Fibroblast of skin of right quadriceps (primary cell): Measurements from ENCODE around the gene SLC37A3.

Experiments used
- DNase-seq: peaks from one replicate; pipeline ENCODE4 v3.0.0-alpha.2; 2013

The SLC37A3 gene

DNA sequence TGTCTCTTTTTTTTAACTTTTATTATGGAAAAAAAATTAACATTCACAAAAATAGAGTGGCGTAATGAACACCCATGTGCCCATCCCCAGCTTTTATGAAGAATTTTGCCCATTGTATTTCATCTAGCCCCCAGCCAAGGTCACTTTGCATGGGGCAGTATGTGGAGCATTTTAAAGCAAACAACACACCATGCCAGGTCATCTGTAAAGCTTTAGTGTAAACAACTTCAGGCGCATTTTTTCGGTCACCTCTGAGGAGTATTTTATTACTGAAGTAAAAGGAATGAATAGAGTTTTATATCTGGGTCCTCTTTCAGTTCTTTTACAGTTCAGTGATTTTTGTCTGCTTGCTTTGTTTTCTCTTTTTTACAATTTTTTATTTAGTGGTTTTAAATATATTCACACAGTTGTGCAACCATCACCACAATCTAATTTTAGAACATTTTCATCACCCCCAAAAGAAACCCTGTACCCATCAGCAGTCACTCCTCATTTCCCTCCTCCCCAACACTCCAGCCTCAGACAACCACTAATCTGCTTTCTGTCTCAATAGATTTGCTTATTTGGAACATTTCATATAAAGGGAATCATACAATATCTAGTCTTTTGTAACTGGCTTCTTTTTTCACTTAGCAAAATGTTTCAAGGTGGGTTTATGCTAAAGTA lies 87.9 kb downstream of the SLC37A3 start:
- DNase-seq: peak; percentile 18

DNA sequence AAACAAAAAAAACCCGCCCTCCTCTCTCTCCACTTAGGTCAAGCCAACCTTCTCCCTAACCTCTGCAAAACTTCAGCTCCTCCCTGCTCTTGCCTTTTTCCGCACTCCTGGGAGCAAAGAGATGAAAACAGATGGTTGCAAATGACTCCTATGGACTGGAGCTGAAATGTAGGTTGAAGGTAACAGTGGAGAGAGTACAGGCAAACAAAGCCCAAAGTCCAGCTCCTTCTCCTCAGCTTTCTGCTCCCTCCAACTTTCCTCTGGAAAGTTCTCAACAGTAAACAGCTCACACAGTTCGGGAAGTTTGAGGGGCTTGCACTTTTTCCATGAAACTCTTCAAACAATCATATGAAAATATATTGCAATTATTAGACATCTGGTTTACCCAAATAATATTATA lies 90.3 kb downstream of the SLC37A3 start:
- no peak for DNase-seq

DNA sequence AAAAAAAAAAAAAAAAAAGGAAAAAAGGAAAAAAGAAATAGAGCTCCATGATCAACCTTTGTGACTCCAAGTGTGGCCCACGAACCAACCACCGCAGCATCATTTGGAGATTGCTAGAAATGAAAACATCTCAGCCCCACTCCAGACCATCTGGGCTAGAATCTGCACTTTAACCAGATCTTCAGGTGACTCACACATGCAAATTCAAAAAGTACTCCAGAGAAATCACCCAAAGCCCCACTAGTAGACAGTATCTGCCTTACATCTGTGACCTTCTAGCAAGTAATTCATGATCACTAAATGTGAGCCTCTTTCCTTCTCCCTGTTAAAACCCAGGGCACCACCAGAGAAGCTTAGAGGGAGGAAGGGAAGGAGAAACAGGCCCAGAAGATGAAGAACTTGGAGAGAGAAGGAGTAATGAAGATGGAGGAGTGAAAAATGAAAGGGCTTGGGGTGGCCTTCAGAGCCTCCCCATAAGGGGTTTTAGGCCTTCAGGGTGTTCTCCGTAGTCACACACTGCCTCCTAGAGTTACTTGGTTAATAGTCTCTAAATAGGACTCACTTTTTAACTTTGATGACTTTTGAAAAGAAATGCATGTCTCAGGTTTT lies 94.0 kb downstream of the SLC37A3 start:
- no peak for DNase-seq

DNA sequence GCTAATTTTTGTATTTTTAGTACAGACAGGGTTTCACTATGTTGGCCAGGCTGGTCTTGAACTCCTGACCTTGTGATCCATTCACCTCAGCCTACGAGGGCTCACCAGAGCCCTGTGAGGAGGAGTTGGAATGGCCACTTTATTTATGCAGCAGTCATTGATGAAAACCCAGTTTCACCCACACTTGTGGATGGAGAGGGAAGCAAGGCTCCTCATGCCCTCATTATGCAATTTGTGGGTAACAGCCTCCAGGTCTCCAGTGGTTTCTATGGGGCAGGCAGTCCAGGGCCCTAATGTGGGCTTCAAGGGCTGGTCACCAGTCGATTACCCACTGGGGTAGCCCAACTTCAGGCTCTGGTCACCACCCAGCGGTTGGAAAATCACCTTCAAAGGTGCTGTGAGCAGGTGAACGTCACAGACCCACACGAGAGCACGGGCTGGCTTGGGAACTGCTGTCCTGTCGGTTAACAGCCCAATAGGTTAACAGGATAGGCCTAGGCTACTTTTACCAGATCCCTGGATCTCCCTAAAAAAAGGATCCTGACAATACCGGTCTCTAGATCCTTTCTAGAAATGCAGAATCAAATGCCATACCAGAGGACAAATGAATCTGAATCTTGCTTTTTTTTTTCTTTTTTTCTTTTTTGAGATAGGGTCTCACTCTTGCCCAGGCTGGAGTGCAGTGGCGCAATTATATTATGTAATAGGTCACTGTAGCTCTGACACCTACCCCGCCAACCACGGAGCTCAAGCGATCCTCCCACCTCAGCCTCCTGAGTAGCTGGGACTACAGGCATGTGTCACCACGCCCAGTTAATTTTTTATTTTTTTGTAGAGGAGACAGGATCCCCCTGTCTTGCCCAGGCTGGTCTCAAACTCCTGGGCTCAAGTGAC lies 97.8 kb downstream of the SLC37A3 start:
- DNase-seq: no peak

DNA sequence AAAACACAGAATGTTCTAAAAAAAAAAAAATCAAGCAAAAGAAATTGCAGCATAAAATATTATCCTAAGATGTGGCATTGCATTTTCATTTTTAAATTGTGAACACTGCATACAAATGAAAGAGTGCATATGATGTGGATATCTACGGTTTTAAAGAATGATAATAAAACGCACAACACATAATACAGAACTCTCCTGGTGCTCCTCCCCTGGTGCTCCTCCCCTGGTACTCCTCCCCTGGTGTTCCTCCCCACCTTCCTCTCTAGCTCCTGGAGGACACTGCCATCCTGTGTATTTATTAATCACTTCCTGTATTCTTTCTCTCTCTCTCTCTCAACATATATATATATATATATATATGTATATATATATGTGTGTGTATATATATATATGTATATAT lies 100.1 kb downstream of the SLC37A3 start:
- no peak for DNase-seq

DNA sequence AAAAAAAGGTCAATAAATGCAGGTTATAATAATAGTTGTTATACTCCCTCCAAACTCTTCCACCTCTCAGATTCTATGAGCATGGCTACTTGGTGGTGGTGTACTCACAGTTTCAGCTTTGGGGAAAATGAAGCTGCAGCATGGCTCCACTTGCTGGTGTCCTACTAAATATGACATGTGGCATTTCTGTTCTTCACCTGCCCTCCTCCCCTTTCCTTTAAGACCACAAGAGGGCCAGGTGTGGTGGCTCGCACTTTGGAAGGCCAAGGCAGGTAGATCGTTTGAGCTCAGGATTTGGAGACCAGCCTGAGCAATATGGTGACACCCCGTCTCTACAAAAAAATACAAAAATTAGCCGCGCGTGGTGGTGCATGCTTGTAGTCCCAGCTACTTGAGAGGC lies 101.1 kb downstream of the SLC37A3 start:
- DNase-seq: no peak

DNA sequence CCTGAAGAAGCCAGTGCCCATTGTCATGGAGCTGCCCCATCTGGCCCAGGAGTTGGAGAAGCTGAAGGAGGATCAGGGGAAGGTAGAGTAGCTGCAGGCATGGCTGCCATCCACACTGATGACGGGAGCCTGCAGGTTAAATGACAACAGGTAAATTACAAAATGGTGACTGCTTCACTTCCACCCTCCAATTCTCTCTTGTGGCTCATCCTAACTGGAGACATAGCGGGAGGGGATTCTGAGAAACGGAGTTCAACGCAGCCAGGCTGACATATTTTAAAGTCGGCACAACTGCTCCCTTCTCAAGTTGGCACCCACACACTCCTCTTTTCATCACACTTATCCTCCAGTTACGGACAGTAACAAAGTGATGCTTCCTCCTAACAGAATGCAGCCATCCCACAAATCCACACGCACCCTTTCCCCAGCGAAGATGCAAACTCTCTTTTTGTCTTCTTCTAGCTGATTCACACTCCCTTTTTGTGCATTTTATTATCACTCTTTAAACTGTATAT lies 103.0 kb downstream of the SLC37A3 start:
- DNase-seq: no peak

DNA sequence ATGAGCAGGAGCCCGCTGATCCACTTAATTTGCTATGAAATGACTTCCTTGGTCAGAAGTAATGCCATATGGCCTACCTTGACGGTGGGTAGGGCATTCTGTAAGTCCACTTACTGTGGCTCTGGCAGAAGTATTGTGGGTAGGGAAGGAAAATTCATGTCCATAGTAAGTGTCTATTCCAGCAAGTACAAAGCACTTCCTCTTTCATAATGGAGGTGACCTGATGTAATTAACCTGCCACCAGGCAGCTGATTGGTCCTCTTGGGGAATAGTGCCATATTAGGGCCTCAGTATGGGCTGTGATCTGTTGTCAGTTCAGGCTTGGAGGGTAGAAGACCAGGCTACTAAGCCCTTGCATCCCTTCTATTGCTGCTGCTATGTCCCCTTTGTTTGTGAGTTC lies 103.9 kb downstream of the SLC37A3 start:
- DNase-seq: no peak

DNA sequence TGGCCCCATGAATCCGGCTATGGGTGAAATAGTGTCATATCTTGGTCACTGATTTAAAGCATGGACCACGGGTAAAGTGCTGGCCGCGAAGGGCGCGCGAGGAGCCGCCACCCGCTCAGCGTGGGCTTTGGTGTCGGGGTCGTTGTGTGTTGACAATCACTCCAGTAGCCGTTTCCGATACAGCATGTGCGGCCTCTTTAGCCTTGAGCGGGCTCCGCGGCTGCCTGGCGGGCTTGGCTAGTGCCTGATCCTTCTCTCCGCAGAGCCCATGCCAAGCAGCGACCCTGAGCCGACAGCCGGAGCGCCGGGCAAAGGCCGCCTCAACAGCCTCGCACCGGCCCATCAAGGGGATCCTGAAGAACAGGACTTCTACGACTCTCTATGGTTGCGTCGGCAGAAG lies 105.9 kb downstream of the SLC37A3 start:
- no peak for DNase-seq

DNA sequence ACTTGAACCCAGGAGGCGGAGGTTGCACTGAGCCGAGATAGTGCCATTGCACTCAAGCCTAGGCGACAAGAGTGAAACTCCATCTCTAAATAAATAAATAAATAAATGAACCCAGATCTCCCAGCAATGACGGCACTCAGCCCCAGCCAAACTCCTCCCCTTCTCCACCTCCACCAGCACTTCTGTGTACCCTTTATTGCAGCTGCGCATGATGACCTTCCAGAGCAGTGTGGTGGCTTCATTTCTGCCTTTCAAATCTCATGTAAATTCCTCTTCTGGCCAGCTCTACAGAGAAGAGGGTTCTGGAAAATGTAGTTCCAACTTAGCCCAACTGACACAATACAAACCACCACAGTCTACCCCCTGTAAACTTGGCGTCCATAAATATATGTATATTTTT lies 108.5 kb downstream of the SLC37A3 start:
- no peak for DNase-seq

DNA sequence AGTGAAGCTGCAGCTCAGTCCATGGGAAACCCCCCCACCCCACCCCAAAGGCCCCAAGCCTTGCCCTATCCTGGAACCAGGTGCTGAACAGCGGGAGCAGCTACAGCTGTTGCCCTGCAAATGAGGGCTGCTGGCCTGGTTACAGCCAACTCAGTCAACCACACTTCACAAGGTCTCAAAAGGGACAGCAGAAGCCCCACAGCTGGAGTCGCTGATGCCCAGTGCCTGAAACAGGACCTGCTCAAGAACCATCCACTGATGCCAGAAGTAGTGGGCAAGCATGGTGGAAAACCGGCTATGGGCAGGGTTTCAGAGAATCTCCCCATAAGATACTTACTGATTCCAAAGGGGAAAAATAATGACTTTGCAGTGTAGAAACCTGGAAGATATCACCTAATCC lies 110.3 kb downstream of the SLC37A3 start:
- no peak for DNase-seq

DNA sequence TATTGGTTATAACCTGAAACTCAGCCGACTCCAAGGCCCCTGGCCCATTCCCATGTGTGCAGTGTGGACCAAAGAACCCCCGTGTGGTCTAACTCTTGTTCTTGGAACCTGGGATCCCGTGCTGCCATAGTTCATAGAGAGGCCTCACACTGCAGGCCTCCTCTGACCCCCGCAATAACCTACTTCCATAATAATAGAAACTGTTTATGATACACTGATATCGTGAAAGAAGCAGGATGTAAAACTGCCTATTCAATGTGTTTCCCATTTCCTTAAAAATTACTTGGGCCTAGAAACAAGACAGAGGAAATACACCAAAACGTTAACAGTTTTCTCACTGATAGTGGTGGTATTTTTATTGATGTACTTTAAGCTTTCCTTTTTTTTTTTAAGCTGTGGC lies 112.4 kb downstream of the SLC37A3 start:
- DNase-seq: no peak

DNA sequence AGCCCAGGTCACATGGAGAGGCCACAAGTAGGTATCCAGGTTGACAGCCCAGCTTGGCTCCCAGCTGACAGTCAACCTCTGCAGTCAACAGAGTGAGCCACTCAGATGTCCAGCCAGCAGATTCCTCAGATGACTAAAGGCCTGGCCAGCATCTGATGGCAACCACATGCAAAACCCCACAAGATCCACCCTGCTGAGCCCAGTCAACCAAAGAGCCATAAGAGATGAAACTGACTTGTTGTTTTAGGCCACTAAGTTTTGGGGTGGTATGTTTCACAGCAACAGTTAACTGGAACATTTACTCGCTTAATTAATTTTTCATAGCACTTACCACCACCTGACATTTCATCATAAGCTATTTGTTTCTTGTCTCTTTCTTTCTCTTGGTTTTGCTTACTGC lies 114.3 kb downstream of the SLC37A3 start:
- DNase-seq: no peak
